Activated CD8-positive, alpha-beta memory T cell treated with anti-CD3 and anti-CD28 coated beads for 24 hours (primary cell): ENCODE measurements around the gene CCL2.

ENCODE experiments used
- DNase-seq: peaks from one replicate; pipeline ENCODE4 v3.0.0-alpha.2; 2020

Gene CCL2

DNA sequence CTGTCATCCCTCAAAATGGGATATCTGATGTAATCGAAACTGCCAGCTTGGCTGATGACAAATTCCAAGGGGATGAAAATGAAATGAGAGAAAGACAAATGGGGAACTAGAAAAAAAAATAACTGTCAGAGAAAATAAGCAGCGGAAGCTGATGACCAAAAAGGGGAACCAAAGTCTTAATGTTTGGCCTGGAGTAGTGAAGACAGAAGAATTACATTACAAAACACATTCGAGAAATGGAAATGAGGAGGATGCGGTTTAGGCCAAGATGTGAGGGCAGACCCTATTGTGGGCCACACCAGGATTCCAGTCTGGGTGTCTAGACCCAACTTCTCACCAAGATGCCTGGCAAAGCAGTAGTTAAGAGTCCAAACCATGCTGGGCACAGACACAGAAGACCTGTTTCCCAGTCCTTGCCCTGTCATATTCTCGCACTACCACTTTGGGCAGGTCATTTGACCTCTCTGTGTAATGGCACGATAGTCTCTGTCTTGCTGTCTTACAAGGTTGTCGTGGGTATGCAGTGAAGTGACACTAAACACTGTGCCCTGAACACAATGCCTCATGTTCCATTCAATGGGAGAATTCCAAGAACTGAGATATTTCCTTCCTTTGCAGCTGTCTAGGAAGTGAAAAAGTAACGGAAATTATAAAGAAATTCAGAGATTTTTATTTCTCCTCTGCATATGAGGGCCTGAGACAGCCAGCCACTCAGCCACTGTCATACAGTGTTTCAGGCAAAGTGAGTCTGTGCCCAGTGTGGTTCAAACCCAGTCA is 12.3 kb upstream of the CCL2 start:
- DNase-seq = no peak

DNA sequence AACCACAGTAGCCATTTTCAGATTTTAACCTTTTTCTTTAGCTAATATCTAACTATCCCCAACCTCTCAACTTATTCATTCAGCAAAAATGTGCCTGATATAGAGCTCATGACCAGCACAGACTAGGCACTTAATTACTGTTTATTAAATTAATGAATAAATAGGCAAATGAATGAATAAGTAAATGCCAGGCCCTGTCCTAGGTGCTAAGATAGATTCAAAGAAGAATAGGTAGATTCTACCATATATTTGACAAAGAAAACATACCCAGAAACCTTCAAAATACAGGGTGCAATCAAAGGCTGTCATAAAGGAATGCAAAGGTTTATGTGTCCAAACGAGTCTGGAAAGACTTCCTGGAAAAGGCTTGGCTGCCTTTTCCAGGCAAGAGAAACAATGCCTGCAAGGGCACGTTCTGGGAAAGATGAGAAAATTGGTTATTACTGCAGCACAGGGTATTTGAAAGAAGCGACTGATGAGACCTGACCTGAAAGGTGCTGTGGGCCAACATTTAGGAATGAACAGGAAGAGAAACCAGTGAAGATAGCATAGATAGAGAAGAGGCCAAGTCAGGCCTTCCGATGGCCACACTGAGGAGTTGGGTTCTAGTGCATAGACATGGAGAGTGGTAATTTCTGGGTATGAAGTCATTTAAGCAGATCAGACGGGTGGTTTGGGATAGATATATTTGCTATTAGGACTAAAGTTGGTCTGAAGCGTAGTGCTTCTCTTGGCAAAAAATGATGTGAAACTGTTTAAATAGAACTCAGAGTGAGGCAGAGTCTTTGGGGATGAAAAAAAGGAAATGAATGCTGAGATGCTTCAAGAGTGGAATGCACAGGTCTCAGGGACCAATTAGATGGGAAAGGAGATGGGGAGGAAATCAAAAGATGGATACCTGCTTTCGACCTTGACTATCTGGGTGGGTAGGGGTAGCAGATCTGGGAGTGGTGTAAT is 11.4 kb upstream of the CCL2 start:
- no peak for DNase-seq

DNA sequence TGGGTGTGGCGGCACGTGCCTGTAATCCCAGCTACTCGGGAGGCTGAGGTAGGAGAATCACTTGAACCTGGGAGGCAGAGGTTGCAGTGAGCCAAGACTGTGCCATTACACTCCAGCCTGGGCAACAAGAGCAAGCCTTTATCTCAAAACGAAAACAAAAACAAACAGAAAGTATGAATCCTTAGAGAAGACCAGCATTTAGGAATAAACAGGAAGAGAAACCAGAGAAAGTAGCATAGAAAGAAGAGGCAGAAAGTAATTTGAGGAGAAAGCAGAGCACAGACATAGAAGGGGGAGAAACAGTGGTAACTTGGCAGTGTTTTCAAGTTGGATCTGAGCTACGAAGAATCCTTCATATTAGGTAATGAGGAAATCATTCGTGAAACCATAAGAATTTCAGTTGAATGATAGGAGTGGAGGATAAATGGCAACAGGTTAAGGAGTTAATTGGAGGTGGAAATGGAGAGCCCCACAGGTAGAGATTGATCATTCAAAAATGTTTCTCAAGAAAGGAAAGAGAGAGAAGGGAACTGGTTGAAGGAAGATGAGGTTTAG is 9.7 kb upstream of the CCL2 start:
- DNase-seq = no peak

DNA sequence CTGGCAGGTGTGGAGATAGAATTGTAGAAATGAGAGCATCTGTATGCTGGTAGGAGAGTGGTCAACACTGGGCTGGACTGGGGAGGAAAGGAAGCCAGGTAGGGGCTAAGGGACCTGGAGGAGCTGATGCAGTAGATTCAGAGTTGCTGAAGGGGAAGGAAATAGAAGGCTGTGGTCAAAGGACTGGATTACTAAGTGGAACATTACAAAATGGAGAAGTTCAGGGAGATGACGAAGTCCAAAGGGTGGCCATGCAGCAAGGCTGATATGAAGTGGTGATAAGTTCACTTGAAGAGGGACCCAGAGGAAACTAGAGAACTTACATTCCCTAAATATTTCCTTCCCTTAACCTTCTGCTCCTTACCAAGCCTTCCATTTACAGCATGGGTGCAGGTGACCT is 8.6 kb upstream of the CCL2 start:
- DNase-seq = no peak

DNA sequence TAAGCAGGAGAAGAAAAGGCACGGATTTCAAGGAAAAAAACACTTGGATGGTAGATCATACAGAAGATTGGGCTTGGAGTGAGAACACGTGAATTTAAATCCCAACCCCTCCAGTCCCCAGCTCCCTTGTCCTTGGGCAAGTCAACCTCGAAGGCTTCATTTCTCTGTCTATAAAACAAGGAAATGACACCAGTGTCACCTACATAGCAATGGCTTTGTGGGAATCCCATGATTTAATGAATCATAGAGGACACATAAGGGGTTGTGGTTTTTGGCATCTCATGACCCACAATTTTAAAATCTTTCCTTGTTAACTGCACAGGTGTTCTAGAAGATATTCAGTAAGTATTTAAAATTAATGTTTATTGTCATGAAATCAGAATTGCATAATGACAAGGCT is 8.2 kb upstream of the CCL2 start:
- DNase-seq = no peak

DNA sequence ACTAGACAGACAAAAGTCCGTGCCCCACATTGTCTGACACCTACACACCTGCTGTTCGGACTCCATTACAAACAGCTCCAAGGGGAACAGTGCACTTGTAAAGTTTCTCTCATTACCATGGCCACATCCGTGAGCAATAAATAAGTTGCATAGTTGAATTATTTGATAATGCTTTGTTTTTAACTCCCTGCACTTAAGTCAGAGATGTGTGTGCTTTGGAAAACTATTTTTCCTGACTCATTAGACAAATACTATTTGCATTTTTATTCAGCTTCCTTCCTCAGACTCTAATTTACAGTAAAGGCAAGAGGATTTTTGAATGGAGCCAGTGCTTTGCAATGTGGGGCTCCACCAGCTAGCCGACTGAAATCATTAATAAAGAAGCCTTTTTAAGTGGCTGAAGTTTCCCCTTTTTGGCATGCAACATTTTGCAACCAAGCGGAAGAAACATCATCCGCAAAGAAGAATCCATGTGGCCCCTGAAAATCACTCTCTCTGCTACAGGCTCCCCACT is 6.5 kb upstream of the CCL2 start:
- DNase-seq = no peak

DNA sequence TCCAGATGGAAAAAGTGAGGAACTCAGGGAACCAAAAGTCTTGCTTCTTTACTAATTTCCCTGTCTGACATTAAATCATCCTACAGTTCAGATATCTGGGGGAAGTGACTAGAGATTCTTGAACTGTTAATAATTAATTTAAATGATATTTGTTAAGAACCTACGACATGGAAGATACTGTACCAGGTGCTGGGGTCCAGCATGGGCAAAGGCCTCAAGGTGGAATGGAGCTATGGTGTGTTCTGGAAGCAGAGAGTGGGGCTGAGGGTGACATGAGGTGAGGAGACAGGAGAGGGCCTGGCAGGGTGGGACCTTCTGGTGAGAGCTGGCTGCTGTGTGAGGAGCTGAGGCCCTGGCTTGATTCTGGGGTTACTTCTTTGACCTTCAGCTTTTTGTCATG is 6.0 kb upstream of the CCL2 start:
- DNase-seq = no peak

DNA sequence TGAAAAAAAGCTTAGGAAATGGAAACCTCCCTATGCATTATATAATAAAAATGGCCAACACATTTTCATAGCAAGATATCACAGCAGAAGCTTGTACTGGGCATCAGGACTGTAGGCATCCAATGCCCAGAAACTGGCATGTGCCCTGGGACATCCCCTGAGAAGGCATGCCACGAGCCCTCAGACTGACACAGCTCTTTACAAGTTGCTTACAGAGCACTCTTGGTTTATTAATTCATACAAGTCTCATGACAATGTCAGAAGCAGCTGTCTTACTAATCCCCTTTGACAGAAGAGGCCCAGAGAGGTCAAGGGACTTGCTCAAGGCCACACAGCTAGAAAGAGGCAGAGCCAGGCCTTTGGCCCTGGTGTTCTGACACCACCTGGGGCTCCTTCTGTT is 5.6 kb upstream of the CCL2 start:
- no peak for DNase-seq

DNA sequence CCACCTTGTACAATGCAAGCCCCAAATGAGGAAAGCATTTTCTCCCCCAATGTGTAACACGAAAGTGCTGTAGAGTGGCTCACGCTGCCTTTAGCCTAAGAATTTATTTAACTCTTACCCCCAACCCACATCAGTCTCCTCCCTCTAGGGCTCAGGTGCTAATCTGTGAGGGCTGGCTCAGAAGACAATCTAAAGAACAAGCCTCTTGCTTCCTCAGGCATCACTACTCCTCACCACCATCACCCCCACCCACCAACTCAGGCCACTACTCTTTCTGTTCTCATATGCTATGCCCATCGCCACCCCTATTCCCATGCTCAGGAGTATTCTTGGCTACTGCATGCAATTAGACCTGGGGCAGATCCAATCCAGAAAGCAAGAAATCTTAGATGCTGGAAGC is 3.9 kb upstream of the CCL2 start:
- no peak for DNase-seq

DNA sequence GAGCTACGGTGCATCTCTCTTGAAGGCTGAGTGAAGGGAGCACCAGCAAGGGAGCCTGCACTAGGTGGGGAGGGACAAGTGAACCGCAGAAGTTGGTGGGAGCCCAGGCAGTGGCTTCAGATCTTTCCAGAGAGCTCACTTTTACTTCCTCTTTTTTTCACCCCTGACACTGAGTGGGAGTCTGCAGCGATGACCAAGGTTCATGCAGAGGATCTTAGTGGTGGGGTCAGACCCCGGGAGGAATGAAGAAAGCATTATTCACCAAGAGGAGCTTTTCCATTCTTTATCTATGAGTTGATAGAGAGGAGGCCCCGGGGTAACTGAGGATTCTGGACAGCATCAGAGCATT is 3.0 kb upstream of the CCL2 start:
- DNase-seq = no peak

DNA sequence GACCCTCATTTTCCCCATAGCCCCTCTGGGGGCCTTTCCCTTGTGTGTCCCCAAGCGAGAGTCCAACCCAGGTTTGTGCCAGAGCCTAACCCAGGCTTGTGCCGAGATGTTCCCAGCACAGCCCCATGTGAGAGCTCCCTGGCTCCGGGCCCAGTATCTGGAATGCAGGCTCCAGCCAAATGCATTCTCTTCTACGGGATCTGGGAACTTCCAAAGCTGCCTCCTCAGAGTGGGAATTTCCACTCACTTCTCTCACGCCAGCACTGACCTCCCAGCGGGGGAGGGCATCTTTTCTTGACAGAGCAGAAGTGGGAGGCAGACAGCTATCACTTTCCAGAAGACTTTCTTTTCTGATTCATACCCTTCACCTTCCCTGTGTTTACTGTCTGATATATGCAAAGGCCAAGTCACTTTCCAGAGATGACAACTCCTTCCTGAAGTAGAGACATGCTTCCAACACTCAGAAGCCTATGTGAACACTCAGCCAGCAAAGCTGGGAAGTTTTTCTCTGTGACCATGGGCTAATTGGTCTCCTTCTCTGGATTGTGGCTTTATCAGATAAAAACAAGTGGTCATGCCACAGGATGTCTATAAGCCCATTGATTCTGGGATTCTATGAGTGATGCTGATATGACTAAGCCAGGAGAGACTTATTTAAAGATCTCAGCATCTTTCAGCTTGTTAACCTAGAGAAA is 2.5 kb upstream of the CCL2 start:
- DNase-seq = no peak

DNA sequence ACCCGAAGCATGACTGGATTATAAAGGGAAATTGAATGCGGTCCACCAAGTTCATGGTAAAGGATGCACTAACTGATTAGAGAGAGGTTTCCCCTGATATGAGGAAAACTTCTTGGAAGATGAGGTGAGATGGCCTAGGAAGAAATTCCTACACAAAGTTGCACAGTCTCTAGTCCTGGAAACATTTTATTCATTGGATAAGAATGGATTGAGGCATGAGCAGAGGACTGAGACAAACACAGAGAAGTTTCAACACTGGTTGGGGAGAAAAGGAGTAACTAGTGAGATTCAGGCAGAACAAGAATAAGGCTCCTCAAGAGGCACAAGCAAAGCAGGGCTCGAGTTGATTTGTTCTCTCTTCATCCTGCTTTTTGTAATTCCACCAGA is 2.0 kb upstream of the CCL2 start:
- no peak for DNase-seq

DNA sequence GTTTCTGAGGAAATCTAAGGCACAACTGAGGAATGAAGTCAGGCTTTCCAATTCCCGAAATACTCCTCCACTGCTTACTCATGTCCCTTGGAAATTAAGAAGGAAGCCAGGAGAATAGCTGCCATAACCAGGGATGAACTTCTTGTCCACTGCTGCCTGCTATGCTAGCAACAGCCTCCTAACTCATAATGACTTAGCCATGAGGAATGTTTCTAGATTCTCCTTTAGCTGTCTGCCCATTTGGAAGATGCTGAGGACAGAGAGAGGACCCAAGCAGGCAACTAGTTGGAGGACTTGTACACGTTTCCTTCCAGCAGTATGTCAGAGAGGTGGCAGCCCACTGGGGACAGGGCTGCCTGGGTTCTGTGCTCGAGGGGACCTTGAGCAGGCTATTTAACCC is 939 bp upstream of the CCL2 start:
- DNase-seq = no peak

DNA sequence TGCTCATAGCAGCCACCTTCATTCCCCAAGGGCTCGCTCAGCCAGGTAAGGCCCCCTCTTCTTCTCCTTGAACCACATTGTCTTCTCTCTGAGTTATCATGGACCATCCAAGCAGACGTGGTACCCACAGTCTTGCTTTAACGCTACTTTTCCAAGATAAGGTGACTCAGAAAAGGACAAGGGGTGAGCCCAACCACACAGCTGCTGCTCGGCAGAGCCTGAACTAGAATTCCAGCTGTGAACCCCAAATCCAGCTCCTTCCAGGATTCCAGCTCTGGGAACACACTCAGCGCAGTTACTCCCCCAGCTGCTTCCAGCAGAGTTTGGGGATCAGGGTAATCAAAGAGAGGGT is 272 bp downstream of the CCL2 start:
- DNase-seq = no peak

DNA sequence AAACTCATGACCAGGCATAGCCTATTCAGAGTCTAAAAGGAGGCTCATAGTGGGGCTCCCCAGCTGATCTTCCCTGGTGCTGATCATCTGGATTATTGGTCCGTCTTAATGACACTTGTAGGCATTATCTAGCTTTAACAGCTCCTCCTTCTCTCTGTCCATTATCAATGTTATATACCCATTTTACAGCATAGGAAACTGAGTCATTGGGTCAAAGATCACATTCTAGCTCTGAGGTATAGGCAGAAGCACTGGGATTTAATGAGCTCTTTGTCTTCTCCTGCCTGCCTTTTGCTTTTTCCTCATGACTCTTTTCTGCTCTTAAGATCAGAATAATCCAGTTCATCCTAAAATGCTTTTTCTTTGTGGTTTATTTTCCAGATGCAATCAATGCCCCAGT is 756 bp downstream of the CCL2 start:
- no peak for DNase-seq

DNA sequence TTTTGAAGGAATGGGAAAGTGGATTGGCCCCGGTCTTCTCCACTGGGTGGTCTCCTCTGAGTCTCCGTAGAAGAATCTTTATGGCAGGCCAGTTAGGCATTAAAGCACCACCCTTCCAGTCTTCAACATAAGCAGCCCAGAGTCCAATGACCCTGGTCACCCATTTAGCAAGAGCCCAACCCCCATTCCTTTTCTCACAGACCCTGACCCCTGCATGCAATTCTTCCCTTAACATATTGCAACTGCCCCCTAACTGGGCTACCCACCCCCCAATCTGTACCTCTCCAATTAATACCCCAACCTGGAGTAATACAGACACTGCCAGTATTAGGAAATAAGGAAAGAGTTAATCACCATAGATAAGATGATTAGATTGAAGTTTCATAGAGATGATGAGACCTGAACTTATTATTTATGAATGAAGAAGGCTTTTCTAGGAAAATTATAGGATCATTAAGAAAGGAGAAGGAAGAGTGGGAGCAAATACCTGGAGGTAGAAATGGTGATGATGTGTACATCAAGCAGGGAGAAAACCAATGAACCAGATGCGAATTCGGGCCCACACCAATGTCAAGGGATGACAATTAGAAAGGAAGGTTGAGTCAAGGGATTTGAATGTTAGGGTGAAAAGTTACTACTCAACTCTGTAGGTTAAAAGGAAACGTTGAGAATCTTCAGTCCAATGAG is 2.4 kb downstream of the CCL2 start:
- DNase-seq = no peak

DNA sequence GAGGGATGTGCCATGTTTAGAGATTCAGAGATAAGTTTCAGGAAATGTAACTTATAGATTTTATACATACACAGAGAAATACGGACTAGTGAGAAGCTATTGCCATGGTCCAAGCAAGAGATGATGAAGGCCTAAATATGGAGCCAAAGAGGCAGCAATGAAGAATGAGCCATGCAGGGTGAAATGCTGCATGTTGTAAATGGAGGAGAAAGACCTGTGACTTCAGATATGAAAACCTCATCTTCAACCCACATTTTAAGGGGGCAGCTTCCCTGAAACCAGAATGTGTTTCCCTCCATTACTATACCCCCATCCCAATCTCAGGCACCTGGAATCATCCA is 2.9 kb downstream of the CCL2 start:
- no peak for DNase-seq

DNA sequence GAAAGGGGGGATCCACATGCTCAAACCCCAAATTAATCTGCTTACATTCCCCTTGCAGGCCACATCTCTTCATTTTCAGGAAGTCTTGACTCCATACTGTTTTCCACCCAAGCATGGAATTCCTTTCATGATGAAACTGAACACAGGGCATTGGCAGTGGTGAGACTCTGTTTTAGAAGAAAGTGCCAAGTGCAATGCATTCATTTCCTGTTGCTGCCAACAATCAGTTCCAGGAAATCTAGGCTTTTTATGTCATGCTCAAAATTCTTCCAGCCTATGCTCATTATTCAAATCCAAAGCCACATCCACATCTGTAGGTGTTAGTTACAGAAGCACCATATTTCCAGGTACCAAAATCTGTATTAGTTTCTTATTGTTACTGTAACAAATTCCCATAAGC is 4.1 kb downstream of the CCL2 start:
- no peak for DNase-seq

DNA sequence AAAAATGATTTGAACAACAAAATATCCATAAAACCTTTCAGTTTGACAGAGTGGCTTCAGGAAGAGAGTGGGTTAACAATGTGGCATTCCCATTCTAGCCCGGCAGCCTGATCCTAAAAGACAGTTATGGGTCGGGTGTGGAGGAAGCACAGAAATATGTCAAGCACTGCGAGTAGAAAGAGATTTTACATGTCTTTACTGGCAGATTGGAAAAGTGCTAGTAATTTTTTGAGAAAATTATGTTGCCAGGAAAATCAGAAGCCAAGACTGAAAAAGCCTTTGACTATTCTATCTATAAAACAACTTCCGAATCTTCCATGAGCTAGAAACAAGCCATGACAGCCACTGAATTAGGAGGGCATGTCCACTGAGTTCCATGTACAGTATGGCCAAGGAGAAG is 5.8 kb downstream of the CCL2 start:
- DNase-seq = no peak

DNA sequence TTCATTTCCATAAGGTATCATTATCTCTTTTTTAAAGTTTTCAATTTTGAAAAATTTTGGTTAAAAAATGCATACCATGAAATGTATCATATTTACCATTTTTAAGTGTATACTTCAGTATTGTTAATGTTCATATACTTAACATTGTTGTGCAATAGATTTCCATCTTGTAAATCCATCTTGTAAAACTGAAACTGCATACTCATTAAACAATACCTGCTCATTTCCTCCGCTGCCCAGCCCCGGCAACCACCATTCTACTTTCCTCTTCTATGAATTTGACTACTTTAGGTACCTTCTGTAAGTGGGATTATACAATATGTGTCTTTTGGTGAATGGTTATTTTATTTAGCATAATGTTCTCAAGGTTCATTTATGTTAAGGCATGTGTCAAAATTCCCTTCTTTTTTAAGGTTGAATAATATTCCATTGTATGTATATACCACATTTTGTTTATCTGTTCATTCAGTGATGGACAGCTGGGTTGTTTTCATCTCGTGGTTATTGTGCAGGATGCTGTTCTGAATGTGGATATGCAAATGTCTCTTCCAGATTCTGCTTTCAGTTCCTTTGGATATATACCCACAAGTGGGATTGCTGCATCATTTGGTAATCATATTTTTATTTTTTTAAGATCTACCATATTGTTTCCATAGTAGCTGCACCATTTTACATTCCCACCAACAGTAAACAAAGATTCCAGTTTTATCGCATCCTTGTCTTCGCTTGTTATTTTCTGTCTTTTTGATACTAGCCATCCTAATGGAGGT is 6.7 kb downstream of the CCL2 start:
- no peak for DNase-seq

DNA sequence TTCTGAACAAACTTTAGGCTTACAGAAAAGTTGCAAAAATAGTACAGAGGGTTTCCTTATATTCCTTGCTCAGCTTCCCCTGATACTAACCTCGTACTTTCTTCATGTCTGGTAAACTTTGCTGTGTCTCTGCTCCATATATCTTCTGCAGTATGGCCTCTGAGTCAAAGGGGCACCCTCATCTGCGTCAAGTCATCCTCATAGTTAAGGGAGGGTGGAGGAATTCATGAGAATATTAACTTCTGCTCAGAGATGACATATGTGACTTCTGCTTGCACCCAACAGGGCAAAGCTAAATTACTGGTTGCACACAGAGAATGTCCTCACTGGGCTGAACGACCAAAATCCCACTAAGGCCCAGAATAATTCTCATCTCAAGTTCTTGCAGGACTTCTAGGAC is 10.6 kb downstream of the CCL2 start:
- DNase-seq = no peak

DNA sequence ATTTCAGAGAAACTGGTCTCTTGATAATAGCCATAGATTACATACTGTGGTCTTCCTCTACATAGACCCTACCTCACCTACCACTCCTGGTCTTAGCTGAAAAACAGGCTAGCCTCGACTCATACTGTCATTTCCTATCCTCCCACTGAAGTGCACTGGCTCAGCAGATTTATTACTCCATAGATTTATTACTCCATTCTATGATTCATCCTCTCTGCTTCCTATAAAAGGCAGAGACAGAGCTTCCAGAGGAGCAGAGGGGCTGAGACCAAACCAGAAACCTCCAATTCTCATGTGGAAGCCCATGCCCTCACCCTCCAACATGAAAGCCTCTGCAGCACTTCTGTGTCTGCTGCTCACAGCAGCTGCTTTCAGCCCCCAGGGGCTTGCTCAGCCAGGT is 14.9 kb downstream of the CCL2 start, which contains the start of gene CCL7:
CCL7 (plus strand) TSS at position 253 of the 400 bp plus-strand sequence; CDS start at position 323, 70 bp downstream.
- no peak for DNase-seq
